Measurements from ENCODE around the gene BLOC1S4. TPM values are rescaled to one million over a fixed set of nuclear protein-coding genes. Genes with fewer than 3 reads are reported as not detected.

Gene BLOC1S4
- total RNA-seq, 1 donor from 2014 or later = 23.8 TPM

GRCh38 chr4:6742989-6743388 is 27.0 kb downstream of the BLOC1S4 start:
- H3K27ac Mint-ChIP-seq (ENCODE audit: unreplicated experiment) = no peak overlapping the region
- peaks cover 9% of the 10 kb centered on the region for H3K9me3 Mint-ChIP-seq
- peaks cover 14% of the 10 kb centered on the region for H3K4me1 Mint-ChIP-seq
- TF ChIP-seq, protein P1, sequence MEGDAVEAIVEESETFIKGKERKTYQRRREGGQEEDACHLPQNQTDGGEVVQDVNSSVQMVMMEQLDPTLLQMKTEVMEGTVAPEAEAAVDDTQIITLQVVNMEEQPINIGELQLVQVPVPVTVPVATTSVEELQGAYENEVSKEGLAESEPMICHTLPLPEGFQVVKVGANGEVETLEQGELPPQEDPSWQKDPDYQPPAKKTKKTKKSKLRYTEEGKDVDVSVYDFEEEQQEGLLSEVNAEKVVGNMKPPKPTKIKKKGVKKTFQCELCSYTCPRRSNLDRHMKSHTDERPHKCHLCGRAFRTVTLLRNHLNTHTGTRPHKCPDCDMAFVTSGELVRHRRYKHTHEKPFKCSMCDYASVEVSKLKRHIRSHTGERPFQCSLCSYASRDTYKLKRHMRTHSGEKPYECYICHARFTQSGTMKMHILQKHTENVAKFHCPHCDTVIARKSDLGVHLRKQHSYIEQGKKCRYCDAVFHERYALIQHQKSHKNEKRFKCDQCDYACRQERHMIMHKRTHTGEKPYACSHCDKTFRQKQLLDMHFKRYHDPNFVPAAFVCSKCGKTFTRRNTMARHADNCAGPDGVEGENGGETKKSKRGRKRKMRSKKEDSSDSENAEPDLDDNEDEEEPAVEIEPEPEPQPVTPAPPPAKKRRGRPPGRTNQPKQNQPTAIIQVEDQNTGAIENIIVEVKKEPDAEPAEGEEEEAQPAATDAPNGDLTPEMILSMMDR (conservative IDR thresholded peaks at IDR 0.05) = no peak
- H3K36me3 Mint-ChIP-seq (ENCODE audit: low read depth) = peaks cover 3% of the 10 kb centered on the region
- H3K4me3 Mint-ChIP-seq = no peak overlapping the region
- no peaks in the 10 kb centered on the region for H3K27me3 Mint-ChIP-seq (ENCODE audit: low read depth)
- DNase-seq (ENCODE audit: low read depth, low spot score) = no peak

- Mint-ChIP-seq H3K27ac (ENCODE audit: unreplicated experiment) (no peak overlapping the region), H3K27me3 (ENCODE audit: low read depth) (no peaks in the 10 kb centered on the region), H3K9me3 (peaks cover 2% of the 10 kb centered on the region), H3K36me3 (ENCODE audit: low read depth) (no peaks in the 10 kb centered on the region), H3K4me3 (no peak overlapping the region), H3K4me1 (peaks cover 29% of the 10 kb centered on the region)
- no peak for DNase-seq (ENCODE audit: low read depth, low spot score)
- TF ChIP-seq, protein P1 (conservative IDR thresholded peaks at IDR 0.05) = no peak
Observed at GRCh38 chr4:6746721-6747293, 30.8 kb downstream of the BLOC1S4 start.

GRCh38 chr4:6747294-6748051 is 31.5 kb downstream of the BLOC1S4 start:
- peaks cover 2% of the 10 kb centered on the region for H3K9me3 Mint-ChIP-seq
- no peak for DNase-seq (ENCODE audit: low read depth, low spot score)
- H3K27ac Mint-ChIP-seq (ENCODE audit: unreplicated experiment) = peak overlapping the region; percentile 38
- no peaks in the 10 kb centered on the region for H3K36me3 Mint-ChIP-seq (ENCODE audit: low read depth)
- no peak overlapping the region for H3K4me3 Mint-ChIP-seq
- TF ChIP-seq, protein P1 (conservative IDR thresholded peaks at IDR 0.05) = no peak
- peaks cover 33% of the 10 kb centered on the region for H3K4me1 Mint-ChIP-seq
- no peaks in the 10 kb centered on the region for H3K27me3 Mint-ChIP-seq (ENCODE audit: low read depth)

GRCh38 chr4:6748286-6748685 is 32.3 kb downstream of the BLOC1S4 start:
- no peak overlapping the region for H3K27ac Mint-ChIP-seq (ENCODE audit: unreplicated experiment)
- no peaks in the 10 kb centered on the region for H3K36me3 Mint-ChIP-seq (ENCODE audit: low read depth)
- H3K27me3 Mint-ChIP-seq (ENCODE audit: low read depth) = no peaks in the 10 kb centered on the region
- peaks cover 38% of the 10 kb centered on the region for H3K4me1 Mint-ChIP-seq
- DNase-seq (ENCODE audit: low read depth, low spot score) = no peak
- peaks cover 2% of the 10 kb centered on the region for H3K9me3 Mint-ChIP-seq
- TF ChIP-seq, protein P1 (conservative IDR thresholded peaks at IDR 0.05) = no peak
- H3K4me3 Mint-ChIP-seq = no peak overlapping the region

DNA sequence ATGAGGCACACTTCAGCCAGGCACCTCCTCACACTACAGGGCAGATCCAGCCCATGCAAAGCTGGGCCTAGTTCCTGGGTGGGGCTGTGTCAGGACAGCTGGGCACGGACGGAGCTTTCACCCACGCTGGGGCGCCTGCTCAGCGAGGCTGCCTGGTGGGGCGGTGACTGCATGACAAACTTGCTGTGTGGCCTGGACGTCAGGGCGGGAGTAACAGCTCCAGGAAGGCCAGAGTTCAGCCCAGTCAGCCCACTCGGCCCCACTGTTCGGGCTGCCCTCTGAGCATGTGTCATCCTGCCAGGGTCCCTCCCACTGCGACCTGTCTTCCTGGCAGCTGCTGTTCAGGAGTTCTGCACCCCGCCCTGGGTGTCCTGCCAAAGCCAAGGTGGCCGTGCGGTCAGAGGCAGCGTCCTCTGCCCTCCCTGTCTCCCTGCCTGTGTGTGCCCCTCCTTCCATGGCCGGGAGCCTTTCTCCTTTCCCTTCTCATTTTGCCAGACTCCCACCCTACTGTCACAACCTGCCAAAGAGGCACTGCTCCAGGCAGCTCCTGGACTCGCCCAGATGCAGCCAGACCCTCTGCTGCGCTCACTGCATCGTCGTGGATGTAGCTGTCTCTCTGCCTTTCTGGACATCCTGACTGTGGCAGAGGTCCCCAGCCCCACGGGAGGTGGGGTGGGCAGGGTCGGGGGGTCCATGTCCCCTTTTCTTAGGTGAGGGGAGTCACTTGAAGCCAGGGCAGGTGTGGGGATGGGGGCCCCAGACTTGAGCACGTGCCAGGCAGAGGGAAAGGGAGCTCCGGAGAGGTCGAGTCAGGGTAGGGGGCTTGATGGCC is 33.6 kb downstream of the BLOC1S4 start:
- H3K4me3 Mint-ChIP-seq = no peak overlapping the region
- peaks cover 40% of the 10 kb centered on the region for H3K4me1 Mint-ChIP-seq
- H3K27ac Mint-ChIP-seq (ENCODE audit: unreplicated experiment) = no peak overlapping the region
- peaks cover 2% of the 10 kb centered on the region for H3K9me3 Mint-ChIP-seq
- TF ChIP-seq, protein P1 (conservative IDR thresholded peaks at IDR 0.05) = no peak
- no peak for DNase-seq (ENCODE audit: low read depth, low spot score)
- no peaks in the 10 kb centered on the region for H3K27me3 Mint-ChIP-seq (ENCODE audit: low read depth)
- H3K36me3 Mint-ChIP-seq (ENCODE audit: low read depth) = no peaks in the 10 kb centered on the region
